H1 (cell line): Measurements from ENCODE around the gene CNGB1. TPM values are rescaled to one million over a fixed set of nuclear protein-coding genes. Genes with fewer than 3 reads are reported as not detected.

Source experiments
- CBX5 ChIP-seq: fragments of 300-800, 300-1000 bp; sonication (generic); IDR thresholded peaks from 2 replicates; pipeline ENCODE4 v1.7.1; 2016; ENCODE audit warnings: antibody characterized with exemption, low read length, low read depth
- HDAC2 ChIP-seq, 2 experiments: fragments of 300-600 bp in 1 of 2; sonication (generic) in 1 of 2; IDR thresholded peaks; 2 replicates each; pipeline ENCODE4 v1.6.1; 2011 to 2012; ENCODE audit warnings: low read depth in 2 of 2, low read length in 2 of 2, mild to moderate bottlenecking in 2 of 2, moderate library complexity in 2 of 2, borderline replicate concordance in 1 of 2, inconsistent platforms in 1 of 2
- RBBP5 ChIP-seq: IDR thresholded peaks from 2 replicates; pipeline ENCODE4 v1.7.1; 2012; ENCODE audit warnings: low read depth, mild to moderate bottlenecking, inconsistent platforms, low read length, moderate library complexity, borderline replicate concordance
- USF2 ChIP-seq: IDR thresholded peaks from 2 replicates; pipeline ENCODE4 v1.6.1; 2011; ENCODE audit warnings: low read length, improper control_type of control experiment
- polyA plus RNA-seq, 7 experiments: library from polyadenylated mRNA; depleted of rRNA in 3 of 7; stranded (reverse) in 5 of 7; unstranded in 2 of 7; fragments of >200 nt in 5 of 7; fragments of 200-250 nt in 2 of 7; gene quantifications; 1 replicate in 5 of 7; 2 replicates in 1 of 7; 4 replicates in 1 of 7; pipeline versions ENCODE4 v1.2.1 to v1.2.3, GENCODE V29; 2011 to 2013; ENCODE audit warnings: missing spikeins in 2 of 7, mixed read lengths in 2 of 7
- total RNA-seq: library from RNA; stranded (reverse); fragmentation: NEBNext Ultra II Directional; extraction: Animal tissue kit (Norgen Biotek cat#: 25700); gene quantifications from 2 replicates; pipeline ENCODE4 v1.2.1, GENCODE V29; 2021

The CNGB1 gene
- total and polyA plus RNA-seq, 2 of the 8 experiments (the other 6 are each of a cell fraction or from before 2014, with no cell fraction given) = not detected

- TF ChIP-seq RBBP5 (no peak), HDAC2 (IDR thresholded peaks at IDR 0.05; ENCODE audit: borderline replicate concordance in 1 of 2, low read depth in 2 of 2, low read length in 2 of 2) (no peak), USF2 (no peak), CBX5 (no peak)
These were observed 41.7 kb downstream of the CNGB1 start (continued) for GRCh38 chr16:57929250-57929649.
